NCI-H1694 (cell line): ENCODE results near the gene OR4E2.
"Not testable (repeated sequence)": the region's sequence is repeated elsewhere in the genome, so short reads cannot be mapped to it uniquely, and the experiment has no call there.

Source experiments
- DNase-seq: peaks from one replicate; lab custom pipeline; 2025; lab: John Stamatoyannopoulos, UW

The OR4E2 gene

GRCh38 chr14:21697662-21698061 is 44.0 kb downstream of the OR4E2 start:
- DNase-seq, result not testable (repeated sequence)

- DNase-seq, result not testable (repeated sequence)
These were observed 44.9 kb downstream of the OR4E2 start for GRCh38 chr14:21698538-21698937.

GRCh38 chr14:21699551-21699950 is 45.9 kb downstream of the OR4E2 start:
- no peak for DNase-seq

- no peak for DNase-seq
These were observed 48.7 kb downstream of the OR4E2 start for GRCh38 chr14:21702316-21702715.

GRCh38 chr14:21703357-21704326 is 50.0 kb downstream of the OR4E2 start:
- no peak for DNase-seq

GRCh38 chr14:21704338-21704737 is 50.7 kb downstream of the OR4E2 start:
- DNase-seq, result no peak

- peak; percentile 11 for DNase-seq
These were observed 57.8 kb downstream of the OR4E2 start for GRCh38 chr14:21711360-21711961.

GRCh38 chr14:21712036-21712435 is 58.4 kb downstream of the OR4E2 start:
- no peak for DNase-seq

- DNase-seq, result no peak
These were observed 60.8 kb downstream of the OR4E2 start for GRCh38 chr14:21714318-21714929.
